K562 (cell line): ENCODE data around the gene GAP43. TPM values are rescaled to one million over a fixed set of nuclear protein-coding genes. Genes with fewer than 3 reads are reported as not detected.

Source experiments
- ATAC-seq: fragments of 200-7000 bp; cut with Tn5 transposase; 3 replicates; pipeline ENCODE4 v1.9.1; 2020; ENCODE audit warnings: moderate library complexity
- BruUV-seq: library from RNA; stranded (reverse); fragments of 400-500 nt; replicated peaks from 2 replicates; lab custom pipeline; 2021; lab: Mats Ljungman, UMichigan
- CTCF ChIA-PET: fragments of 300-600 bp; formaldehyde crosslinking; extraction: SDS; loops from one replicate; lab custom pipeline; 2021; ENCODE audit warnings: low intra/inter-chr PET ratio; lab: Yijun Ruan, JAX
- POLR2A ChIA-PET: fragments of 300-600, 350-650 bp; sonication (Branson Sonifier 250); formaldehyde crosslinking; extraction: SDS; loops from one replicate; lab custom pipeline; 2021; ENCODE audit warnings: antibody characterized with exemption, inconsistent platforms; lab: Yijun Ruan, JAX
- DNase-seq, 4 experiments: peaks; one replicate each; pipeline versions ENCODE4 v3.0.0 to v3.0.0-alpha.2; 2011 to 2018; ENCODE audit warnings: low spot score in 3 of 4, mixed read lengths in 3 of 4; ENCODE audit errors: extremely low read depth in 1 of 4
- FAIRE-seq: peaks from 2 replicates; lab custom pipeline; 2011; peaks lifted over from hg19 to GRCh38; lab: Jason Lieb, UNC
- H2AFZ ChIP-seq: 2 replicates; pipeline ENCODE4 v1.6.0; 2011; ENCODE audit warnings: low read depth, low read length, control low read depth, inconsistent platforms
- H3K27ac ChIP-seq: fragments of 200-600 bp; 3 replicates; pipeline ENCODE4 v1.8.0; 2011; ENCODE audit warnings: low read depth, mild to moderate bottlenecking, control low read depth, inconsistent platforms, low read length, moderate library complexity, mixed read lengths; ENCODE audit errors: extremely low read depth
- H3K27me3 ChIP-seq, 2 experiments: fragments of 300-600 bp in 1 of 2; 2 replicates in 1 of 2; 3 replicates in 1 of 2; pipeline versions ENCODE4 v1.6.0 to v1.8.0; 2011; ENCODE audit warnings: inconsistent platforms in 2 of 2, low read length in 2 of 2, mild to moderate bottlenecking in 1 of 2, mixed read lengths in 1 of 2, moderate library complexity in 1 of 2; ENCODE audit not compliant: control insufficient read depth in 2 of 2, insufficient read depth in 2 of 2
- H3K36me3 ChIP-seq: fragments of 300-600 bp; 3 replicates; pipeline ENCODE4 v1.8.0; 2011; ENCODE audit warnings: mild to moderate bottlenecking, low read length, inconsistent platforms; ENCODE audit not compliant: control insufficient read depth, insufficient read depth
- H3K4me1 ChIP-seq, 2 experiments: fragments of 200-600 bp in 1 of 2; replicated peaks in 1 of 2; 2 replicates in 1 of 2; 3 replicates in 1 of 2; pipeline versions ENCODE4 v1.5.1 to v1.8.0; 2011; ENCODE audit warnings: inconsistent platforms in 2 of 2, low read length in 2 of 2, mild to moderate bottlenecking in 1 of 2, mixed read lengths in 1 of 2, moderate library complexity in 1 of 2; ENCODE audit not compliant: control insufficient read depth in 2 of 2, insufficient read depth in 2 of 2
- H3K4me2 ChIP-seq: 2 replicates; pipeline ENCODE4 v1.6.1; 2011; ENCODE audit warnings: low read length, control low read depth, inconsistent platforms, mixed read lengths; ENCODE audit not compliant: insufficient read depth
- H3K4me3 ChIP-seq: fragments of 200-600 bp; sonication (generic), shearing (Covaris generic); 2 replicates; pipeline ENCODE4 v1.5.1; 2016; ENCODE audit warnings: control low read depth, inconsistent platforms
- H3K79me2 ChIP-seq: fragments of 200-600 bp; 3 replicates; pipeline ENCODE4 v1.8.0; 2011; ENCODE audit warnings: low read length, inconsistent platforms; ENCODE audit not compliant: control insufficient read depth, insufficient read depth
- H3K9ac ChIP-seq, 2 experiments: 2 replicates each; pipeline versions ENCODE4 v1.6.0 to v1.6.1; 2011; ENCODE audit warnings: low read depth in 2 of 2, low read length in 2 of 2, control low read depth in 1 of 2, inconsistent platforms in 1 of 2, mild to moderate bottlenecking in 1 of 2, mixed read lengths in 1 of 2; ENCODE audit not compliant: insufficient read depth in 1 of 2
- H3K9me1 ChIP-seq: one replicate; pipeline ENCODE4 v1.6.0; 2011; ENCODE audit warnings: inconsistent platforms, mild to moderate bottlenecking, low read length, moderate library complexity; ENCODE audit not compliant: control insufficient read depth, insufficient read depth
- H3K9me3 ChIP-seq: replicated peaks from 2 replicates; pipeline ENCODE4 v1.5.1; 2011; ENCODE audit warnings: low read depth, low read length, inconsistent platforms; ENCODE audit not compliant: control insufficient read depth, insufficient read depth
- H4K20me1 ChIP-seq: replicated peaks from 2 replicates; pipeline ENCODE4 v1.6.1; 2011; ENCODE audit warnings: low read length, inconsistent platforms, mixed read lengths; ENCODE audit not compliant: control insufficient read depth, insufficient read depth
- DNMT1 ChIP-seq: fragments of 450-650 bp; IDR thresholded peaks from 2 replicates; pipeline ENCODE4 v1.6.1; 2016; ENCODE audit warnings: antibody characterized with exemption, mild to moderate bottlenecking
- ETV5 ChIP-seq: sonication (generic); formaldehyde crosslinking; IDR thresholded peaks from 2 replicates; pipeline ENCODE4 v1.4.0; 2020; ENCODE audit warnings: low read depth, mild to moderate bottlenecking, missing genetic modification reagents
- NFE2L1 ChIP-seq: fragments of 450-650 bp; IDR thresholded peaks from 2 replicates; pipeline ENCODE4 v1.6.1; 2016; ENCODE audit warnings: missing genetic modification characterization, low read depth, mild to moderate bottlenecking, missing compliant biosample characterization, moderate library complexity, borderline replicate concordance
- TAF1 ChIP-seq: IDR thresholded peaks from 2 replicates; pipeline ENCODE4 v1.6.1; 2011; ENCODE audit warnings: mild to moderate bottlenecking, low read length, moderate library complexity; ENCODE audit not compliant: insufficient read depth, control insufficient read depth, severe bottlenecking; ENCODE audit errors: extremely low read depth
- ZNF431 ChIP-seq: sonication (generic); formaldehyde crosslinking; IDR thresholded peaks from 2 replicates; pipeline ENCODE4 v1.8.0; 2022; ENCODE audit warnings: mild to moderate bottlenecking, missing genetic modification reagents
- WGBS: fragments of 100-300 bp; shearing (Covaris generic); methylation state at CpG from one replicate; pipeline ENCODE4 v1.1.6; 2016; ENCODE audit warnings: low coverage, mixed read lengths; ENCODE audit not compliant: insufficient coverage; ENCODE audit errors: missing lambda C conversion rate; 5-methylcytosine and 5-hydroxymethylcytosine counted together
- in situ Hi-C: fragments of 300-500 bp; cut with MboI; formaldehyde crosslinking; loops from 4 replicates; pipeline ENCODE4 v1.15.0; 2018; ENCODE audit warnings: inconsistent platforms, mixed read lengths
- intact Hi-C: fragments of 100-400 bp; cut with micrococcal nuclease; formaldehyde crosslinking; loops from 2 replicates; pipeline ENCODE4 v1.14.2; 2022
- polyA plus RNA-seq, 8 experiments: library from polyadenylated mRNA; depleted of rRNA in 4 of 8; stranded (reverse) in 5 of 8; unstranded in 3 of 8; fragments of >200 nt; fragmentation: Nextera tagmentation in 2 of 8; fragmentation: Illumina TruSeq in 1 of 8; extraction: Ambion mirVana in 2 of 8; extraction: Trizol in 1 of 8; gene quantifications; 2 replicates each; pipeline versions ENCODE4 v1.2.1 to v1.2.3, GENCODE V29; 2011 to 2014; ENCODE audit warnings: inconsistent platforms in 1 of 8, missing spikeins in 1 of 8
- total RNA-seq, 7 experiments: library from RNA; depleted of rRNA in 6 of 7; stranded (reverse); fragments of >200 nt in 6 of 7; fragmentation: Illumina TruSeq in 2 of 7; extraction: Trizol in 2 of 7; gene quantifications; 2 replicates each; pipeline versions ENCODE4 v1.2.1 to v1.2.3, GENCODE V29; 2011 to 2021; ENCODE audit warnings: low replicate concordance in 1 of 7
- TF ChIP-seq, protein P1 (sequence below), 2 experiments: fragments of 450-650 bp; IDR thresholded peaks; 2 replicates each; pipeline ENCODE4 v1.6.1; 2016
- TF ChIP-seq, protein P2 (sequence below): fragments of 450-650 bp; IDR thresholded peaks from 2 replicates; pipeline ENCODE4 v1.6.1; 2016; ENCODE audit warnings: antibody characterized with exemption
- TF ChIP-seq, protein P3 (sequence below): fragments of 450-650 bp; IDR thresholded peaks from 2 replicates; pipeline ENCODE4 v1.6.1; 2016; ENCODE audit warnings: low read depth

Gene GAP43
- total and polyA plus RNA-seq, 9 of the 15 experiments (the other 6 are each of a cell fraction or from before 2014, with no cell fraction given), result 0.04 to 0.11 (median 0.09) TPM; not detected in 6

DNA sequence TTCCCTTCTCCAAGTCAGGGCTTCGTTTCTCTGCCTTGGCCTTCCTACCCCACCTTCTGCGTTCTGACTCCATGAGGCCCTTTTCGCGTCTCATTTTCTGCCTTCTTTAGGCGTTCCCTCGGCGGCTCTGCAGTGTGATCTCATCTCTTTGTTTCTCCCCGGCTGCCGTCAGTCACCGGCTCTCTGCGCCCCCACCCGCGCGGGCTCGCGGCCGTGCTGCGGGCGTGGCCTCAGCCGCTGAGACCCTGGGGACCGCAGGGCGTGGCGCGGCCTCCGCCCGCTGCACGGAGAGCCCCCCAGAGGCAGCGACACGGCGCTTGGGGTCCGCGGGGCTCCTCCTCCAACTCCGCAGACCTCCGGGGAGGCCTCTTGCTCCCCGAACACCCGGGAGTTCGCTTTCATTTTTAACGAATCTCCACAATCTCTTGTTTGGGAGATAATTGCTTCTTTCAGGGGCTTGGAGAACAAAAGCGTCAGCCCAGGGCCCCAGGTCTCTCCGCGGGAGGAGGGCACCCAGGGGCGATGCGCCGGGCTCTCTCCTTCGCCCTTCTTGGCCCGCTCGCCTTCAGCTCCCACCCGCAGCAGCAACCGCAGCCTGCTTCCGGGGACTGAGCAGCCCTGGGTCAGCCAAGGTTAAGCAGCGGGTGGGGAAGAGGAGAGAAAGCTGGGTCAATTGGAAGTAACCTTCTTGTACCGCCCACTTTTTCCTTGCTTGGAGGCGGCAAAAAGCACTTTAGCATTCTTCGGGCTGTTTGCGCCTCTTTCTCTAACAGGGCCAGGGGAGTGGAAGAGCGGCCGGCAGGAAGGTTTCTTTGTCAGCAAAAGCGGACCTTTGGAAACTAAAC, 35.2 kb downstream of the GAP43 start:
- peak; percentile 79 to 81 (median 80) for DNase-seq
- H3K4me1 ChIP-seq, result peaks cover 8 to 22% of the 10 kb centered on the region in 2 experiments
- no peaks in the 10 kb centered on the region for H3K9me3 ChIP-seq
- in situ Hi-C loops, result no loop called here
- H3K79me2 ChIP-seq, result no peaks in the 10 kb centered on the region
- 2% methylated on average over 31 of the region's 58 CpGs for WGBS
- BruUV-seq, result TSS peak; percentile 85
- H3K4me3 ChIP-seq, result peak overlapping the region; percentile 54
- H3K4me2 ChIP-seq, result peak overlapping the region; percentile 81
- no peaks in the 10 kb centered on the region for H3K9me1 ChIP-seq
- FAIRE-seq, result peak; percentile 80
- peak overlapping the region; percentile 93 for H3K9ac ChIP-seq
- intact Hi-C loops, result no loop called here
- H3K27ac ChIP-seq, result peak overlapping the region; percentile 90
- ChIA-PET CTCF (interaction anchor here (0.6 kb wide), 1 partner anchor 35 kb away, joined by 3 read pairs; no protein-coding TSS in a partner anchor), POLR2A (interaction anchor here (0.6 to 1.4 kb wide), 3 partner anchors 9 to 32 kb away, joined by 4 to 10 read pairs (median 4); no protein-coding TSS in a partner anchor)
- H3K27me3 ChIP-seq, result no peaks in the 10 kb centered on the region
- H3K36me3 ChIP-seq, result no peaks in the 10 kb centered on the region
- peak overlapping the region; percentile 98 for H2AFZ ChIP-seq
- H4K20me1 ChIP-seq, result no peaks in the 10 kb centered on the region
- peak; percentile 98 for ATAC-seq
- TF ChIP-seq ZNF431 (CRISPR knock-in tag), result no peak
- TF ChIP-seq, protein P1, sequence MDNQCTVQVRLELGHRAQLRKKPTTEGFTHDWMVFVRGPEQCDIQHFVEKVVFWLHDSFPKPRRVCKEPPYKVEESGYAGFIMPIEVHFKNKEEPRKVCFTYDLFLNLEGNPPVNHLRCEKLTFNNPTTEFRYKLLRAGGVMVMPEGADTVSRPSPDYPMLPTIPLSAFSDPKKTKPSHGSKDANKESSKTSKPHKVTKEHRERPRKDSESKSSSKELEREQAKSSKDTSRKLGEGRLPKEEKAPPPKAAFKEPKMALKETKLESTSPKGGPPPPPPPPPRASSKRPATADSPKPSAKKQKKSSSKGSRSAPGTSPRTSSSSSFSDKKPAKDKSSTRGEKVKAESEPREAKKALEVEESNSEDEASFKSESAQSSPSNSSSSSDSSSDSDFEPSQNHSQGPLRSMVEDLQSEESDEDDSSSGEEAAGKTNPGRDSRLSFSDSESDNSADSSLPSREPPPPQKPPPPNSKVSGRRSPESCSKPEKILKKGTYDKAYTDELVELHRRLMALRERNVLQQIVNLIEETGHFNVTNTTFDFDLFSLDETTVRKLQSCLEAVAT (IDR thresholded peaks at IDR 0.05), result peak in 1 of 2 experiments; percentile 36; a peak in 1 of 4 replicates
- no peak for TF ChIP-seq DNMT1
- TF ChIP-seq, protein P2, sequence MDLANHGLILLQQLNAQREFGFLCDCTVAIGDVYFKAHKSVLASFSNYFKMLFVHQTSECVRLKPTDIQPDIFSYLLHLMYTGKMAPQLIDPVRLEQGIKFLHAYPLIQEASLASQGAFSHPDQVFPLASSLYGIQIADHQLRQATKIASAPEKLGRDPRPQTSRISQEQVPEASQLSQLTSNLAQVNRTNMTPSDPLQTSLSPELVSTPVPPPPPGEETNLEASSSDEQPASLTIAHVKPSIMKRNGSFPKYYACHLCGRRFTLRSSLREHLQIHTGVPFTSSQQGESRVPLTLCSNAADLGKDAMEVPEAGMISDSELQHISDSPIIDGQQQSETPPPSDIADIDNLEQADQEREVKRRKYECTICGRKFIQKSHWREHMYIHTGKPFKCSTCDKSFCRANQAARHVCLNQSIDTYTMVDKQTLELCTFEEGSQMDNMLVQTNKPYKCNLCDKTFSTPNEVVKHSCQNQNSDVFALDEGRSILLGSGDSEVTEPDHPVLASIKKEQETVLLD, result no peak
- no peak for TF ChIP-seq NFE2L1
- TF ChIP-seq TAF1, result peak; percentile 29
- TF ChIP-seq, protein P3, sequence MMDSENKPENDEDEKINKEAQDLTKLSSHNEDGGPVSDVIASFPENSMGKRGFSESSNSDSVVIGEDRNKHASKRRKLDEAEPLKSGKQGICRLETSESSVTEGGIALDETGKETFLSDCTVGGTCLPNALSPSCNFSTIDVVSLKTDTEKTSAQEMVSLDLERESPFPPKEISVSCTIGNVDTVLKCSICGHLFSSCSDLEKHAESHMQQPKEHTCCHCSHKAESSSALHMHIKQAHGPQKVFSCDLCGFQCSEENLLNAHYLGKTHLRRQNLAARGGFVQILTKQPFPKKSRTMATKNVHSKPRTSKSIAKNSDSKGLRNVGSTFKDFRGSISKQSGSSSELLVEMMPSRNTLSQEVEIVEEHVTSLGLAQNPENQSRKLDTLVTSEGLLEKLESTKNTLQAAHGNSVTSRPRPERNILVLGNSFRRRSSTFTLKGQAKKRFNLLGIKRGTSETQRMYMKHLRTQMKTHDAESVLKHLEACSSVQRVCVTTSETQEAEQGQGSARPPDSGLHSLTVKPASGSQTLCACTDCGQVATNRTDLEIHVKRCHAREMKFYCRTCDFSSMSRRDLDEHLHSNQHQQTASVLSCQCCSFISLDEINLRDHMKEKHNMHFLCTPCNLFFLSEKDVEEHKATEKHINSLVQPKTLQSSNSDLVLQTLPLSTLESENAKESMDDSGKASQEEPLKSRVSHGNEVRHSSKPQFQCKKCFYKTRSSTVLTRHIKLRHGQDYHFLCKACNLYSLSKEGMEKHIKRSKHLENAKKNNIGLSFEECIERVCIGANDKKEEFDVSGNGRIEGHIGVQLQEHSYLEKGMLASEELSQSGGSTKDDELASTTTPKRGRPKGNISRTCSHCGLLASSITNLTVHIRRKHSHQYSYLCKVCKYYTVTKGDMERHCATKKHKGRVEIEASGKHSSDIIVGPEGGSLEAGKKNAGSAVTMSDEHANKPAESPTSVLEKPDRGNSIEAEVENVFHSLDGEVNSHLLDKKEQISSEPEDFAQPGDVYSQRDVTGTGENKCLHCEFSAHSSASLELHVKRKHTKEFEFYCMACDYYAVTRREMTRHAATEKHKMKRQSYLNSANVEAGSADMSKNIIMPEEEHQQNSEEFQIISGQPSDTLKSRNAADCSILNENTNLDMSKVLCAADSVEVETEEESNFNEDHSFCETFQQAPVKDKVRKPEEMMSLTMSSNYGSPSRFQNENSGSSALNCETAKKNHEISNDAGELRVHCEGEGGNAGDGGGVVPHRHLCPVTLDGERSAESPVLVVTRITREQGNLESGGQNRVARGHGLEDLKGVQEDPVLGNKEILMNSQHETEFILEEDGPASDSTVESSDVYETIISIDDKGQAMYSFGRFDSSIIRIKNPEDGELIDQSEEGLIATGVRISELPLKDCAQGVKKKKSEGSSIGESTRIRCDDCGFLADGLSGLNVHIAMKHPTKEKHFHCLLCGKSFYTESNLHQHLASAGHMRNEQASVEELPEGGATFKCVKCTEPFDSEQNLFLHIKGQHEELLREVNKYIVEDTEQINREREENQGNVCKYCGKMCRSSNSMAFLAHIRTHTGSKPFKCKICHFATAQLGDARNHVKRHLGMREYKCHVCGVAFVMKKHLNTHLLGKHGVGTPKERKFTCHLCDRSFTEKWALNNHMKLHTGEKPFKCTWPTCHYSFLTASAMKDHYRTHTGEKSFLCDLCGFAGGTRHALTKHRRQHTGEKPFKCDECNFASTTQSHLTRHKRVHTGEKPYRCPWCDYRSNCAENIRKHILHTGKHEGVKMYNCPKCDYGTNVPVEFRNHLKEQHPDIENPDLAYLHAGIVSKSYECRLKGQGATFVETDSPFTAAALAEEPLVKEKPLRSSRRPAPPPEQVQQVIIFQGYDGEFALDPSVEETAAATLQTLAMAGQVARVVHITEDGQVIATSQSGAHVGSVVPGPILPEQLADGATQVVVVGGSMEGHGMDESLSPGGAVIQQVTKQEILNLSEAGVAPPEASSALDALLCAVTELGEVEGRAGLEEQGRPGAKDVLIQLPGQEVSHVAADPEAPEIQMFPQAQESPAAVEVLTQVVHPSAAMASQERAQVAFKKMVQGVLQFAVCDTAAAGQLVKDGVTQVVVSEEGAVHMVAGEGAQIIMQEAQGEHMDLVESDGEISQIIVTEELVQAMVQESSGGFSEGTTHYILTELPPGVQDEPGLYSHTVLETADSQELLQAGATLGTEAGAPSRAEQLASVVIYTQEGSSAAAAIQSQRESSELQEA, result peak; percentile 38; the same call in 1 of the 2 replicates
- peak; percentile 46; the same call in 1 of the 2 replicates for TF ChIP-seq ETV5 (CRISPR knock-in tag)
